T-helper 2 cell treated with Interferon-gamma antibody and Interleukin-4, amounts not matched to agents 5 μg/mL and 100 μg/mL, for 36 hours (primary cell): ENCODE data around the gene MYL12B.

Experiments
- DNase-seq: peaks from one replicate; pipeline ENCODE4 v3.0.0; 2021; ENCODE audit warnings: low spot score
- H3K27ac Mint-ChIP-seq: one replicate; pipeline ENCODE4 v1.8.0; 2021; ENCODE audit warnings: mild to moderate bottlenecking, mixed read lengths
- H3K27me3 Mint-ChIP-seq: one replicate; pipeline ENCODE4 v1.8.0; 2021; ENCODE audit warnings: low read depth, mixed read lengths
- H3K36me3 Mint-ChIP-seq: one replicate; pipeline ENCODE4 v1.8.0; 2021; ENCODE audit warnings: low read depth, mixed read lengths
- H3K4me1 Mint-ChIP-seq: one replicate; pipeline ENCODE4 v1.8.0; 2021; ENCODE audit warnings: low read depth, mixed read lengths
- H3K4me3 Mint-ChIP-seq: one replicate; pipeline ENCODE4 v1.8.0; 2022; ENCODE audit warnings: mild to moderate bottlenecking, moderate library complexity, mixed read lengths
- H3K9me3 Mint-ChIP-seq: one replicate; pipeline ENCODE4 v1.8.0; 2021; ENCODE audit warnings: mixed read lengths

MYL12B gene

GRCh38 chr18:3321133-3321812, 59.3 kb downstream of the MYL12B start:
- H3K4me1 Mint-ChIP-seq: peaks cover 5% of the 10 kb centered on the region
- H3K4me3 Mint-ChIP-seq: no peak overlapping the region
- no peak overlapping the region for H3K27ac Mint-ChIP-seq
- no peaks in the 10 kb centered on the region for H3K36me3 Mint-ChIP-seq
- no peaks in the 10 kb centered on the region for H3K9me3 Mint-ChIP-seq
- peaks cover 8% of the 10 kb centered on the region for H3K27me3 Mint-ChIP-seq
- no peak for DNase-seq

DNA sequence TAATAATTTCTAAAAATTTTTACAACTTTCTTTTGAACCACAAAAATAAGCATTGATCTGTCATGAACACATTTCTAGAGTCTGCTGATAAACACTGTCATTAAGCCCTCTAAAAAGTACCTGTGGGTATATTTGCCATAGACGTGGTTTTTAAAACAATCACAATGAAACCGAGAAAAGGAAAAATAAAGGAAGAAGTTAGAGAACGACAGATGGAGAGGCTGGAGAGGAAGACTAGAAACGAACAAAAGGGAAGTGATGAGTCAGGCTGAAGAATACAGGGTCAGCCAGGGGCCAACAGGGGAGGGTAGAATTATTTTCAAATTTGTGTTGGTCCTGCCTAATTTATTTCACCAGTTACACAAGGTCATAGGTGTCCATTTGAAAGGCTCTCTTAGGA, 62.0 kb downstream of the MYL12B start:
- H3K4me3 Mint-ChIP-seq: no peak overlapping the region
- DNase-seq: no peak
- peaks cover 13% of the 10 kb centered on the region for H3K27me3 Mint-ChIP-seq
- no peaks in the 10 kb centered on the region for H3K36me3 Mint-ChIP-seq
- peaks cover 5% of the 10 kb centered on the region for H3K4me1 Mint-ChIP-seq
- no peak overlapping the region for H3K27ac Mint-ChIP-seq
- H3K9me3 Mint-ChIP-seq: no peaks in the 10 kb centered on the region
